ENCODE results near the gene NTHL1. TPM values are rescaled to one million over a fixed set of nuclear protein-coding genes. Genes with fewer than 3 reads are reported as not detected.
A peak's percentile ranks its signal among the peaks of the same experiment; 100 is the strongest.

Gene NTHL1
- total and polyA plus RNA-seq, 3 experiments from 2014 or later: 16.3 to 29.5 (median 28.7) TPM

- ChIA-PET CTCF (no interaction called here), POLR2A (no interaction called here)
- H3K36me3 Mint-ChIP-seq: peaks cover 0 to 58% (median 0%) of the 10 kb centered on the region in 3 donors
- no peak overlapping the region for H3K4me3 Mint-ChIP-seq
- Histone ChIP-seq H3K27me3 (ENCODE audit: insufficient read depth, low read length, poor library complexity, severe bottlenecking) (no peaks in the 10 kb centered on the region), H3K4me1 (ENCODE audit: insufficient read depth, low read length) (no peaks in the 10 kb centered on the region), H3K27ac (ENCODE audit: low read depth, low read length) (no peak overlapping the region), H3K4me3 (ENCODE audit: low read length) (no peak overlapping the region), H3K9me3 (ENCODE audit: low read length) (no peaks in the 10 kb centered on the region), H3K36me3 (ENCODE audit: insufficient read depth, low read length) (no peaks in the 10 kb centered on the region)
- no peak for DNase-seq
- peaks cover 0 to 3% (median 0%) of the 10 kb centered on the region in 3 donors for H3K4me1 Mint-ChIP-seq
- H3K27me3 Mint-ChIP-seq: peaks cover 0 to 1% of the 10 kb centered on the region in 2 donors
- H3K9me3 Mint-ChIP-seq: no peaks in the 10 kb centered on the region
- H3K27ac Mint-ChIP-seq: peak overlapping the region in 1 of 8 donors; percentile 60
Measured at GRCh38 chr16:2081201-2082084, 33.8 kb upstream of the NTHL1 start.

- ChIA-PET CTCF (no interaction called here), POLR2A (no interaction called here)
Measured at GRCh38 chr16:2079991-2080390, 32.4 kb upstream of the NTHL1 start.

GRCh38 chr16:2079311-2079800 is 31.7 kb upstream of the NTHL1 start:
- no peaks in the 10 kb centered on the region for H3K4me1 ChIP-seq (ENCODE audit: insufficient read depth, low read length)
- no peaks in the 10 kb centered on the region for H3K36me3 ChIP-seq (ENCODE audit: insufficient read depth, low read length)
- H3K27ac ChIP-seq (ENCODE audit: low read depth, low read length): no peak overlapping the region
- no peaks in the 10 kb centered on the region for H3K9me3 ChIP-seq (ENCODE audit: low read length)
- H3K4me1 Mint-ChIP-seq: peaks cover 0 to 3% (median 0%) of the 10 kb centered on the region in 3 donors
- peaks cover 0 to 64% (median 0%) of the 10 kb centered on the region in 3 donors for H3K36me3 Mint-ChIP-seq
- no peak overlapping the region for H3K4me3 Mint-ChIP-seq
- no peak overlapping the region for H3K4me3 ChIP-seq (ENCODE audit: low read length)
- CTCF ChIA-PET: no interaction called here
- peaks cover 0 to 1% of the 10 kb centered on the region in 2 donors for H3K27me3 Mint-ChIP-seq
- no peaks in the 10 kb centered on the region for H3K9me3 Mint-ChIP-seq
- no peak for DNase-seq
- H3K27ac Mint-ChIP-seq: no peak overlapping the region
- H3K27me3 ChIP-seq (ENCODE audit: insufficient read depth, low read length, poor library complexity, severe bottlenecking): no peaks in the 10 kb centered on the region
- POLR2A ChIA-PET: no interaction called here

More at GRCh38 chr16:2079991-2080390, 32.4 kb upstream of the NTHL1 start:
- Histone ChIP-seq H3K4me3 (ENCODE audit: low read length) (no peak overlapping the region), H3K27ac (ENCODE audit: low read depth, low read length) (no peak overlapping the region), H3K27me3 (ENCODE audit: insufficient read depth, low read length, poor library complexity, severe bottlenecking) (no peaks in the 10 kb centered on the region), H3K4me1 (ENCODE audit: insufficient read depth, low read length) (no peaks in the 10 kb centered on the region), H3K9me3 (ENCODE audit: low read length) (no peaks in the 10 kb centered on the region), H3K36me3 (ENCODE audit: insufficient read depth, low read length) (no peaks in the 10 kb centered on the region)
- DNase-seq: no peak
- Mint-ChIP-seq H3K4me1 (peaks cover 0 to 3% (median 0%) of the 10 kb centered on the region in 3 donors), H3K27ac (no peak overlapping the region), H3K27me3 (peaks cover 0 to 1% of the 10 kb centered on the region in 2 donors), H3K36me3 (peaks cover 0 to 59% (median 0%) of the 10 kb centered on the region in 3 donors), H3K9me3 (no peaks in the 10 kb centered on the region), H3K4me3 (no peak overlapping the region)

- Mint-ChIP-seq H3K9me3 (no peaks in the 10 kb centered on the region), H3K27ac (no peak overlapping the region), H3K27me3 (peaks cover 0 to 1% of the 10 kb centered on the region in 2 donors), H3K36me3 (peaks cover 0 to 67% (median 0%) of the 10 kb centered on the region in 3 donors), H3K4me1 (peaks cover 0 to 3% (median 0%) of the 10 kb centered on the region in 3 donors), H3K4me3 (no peak overlapping the region)
- no peaks in the 10 kb centered on the region for H3K36me3 ChIP-seq (ENCODE audit: insufficient read depth, low read length)
- H3K27ac ChIP-seq (ENCODE audit: low read depth, low read length): no peak overlapping the region
- H3K27me3 ChIP-seq (ENCODE audit: insufficient read depth, low read length, poor library complexity, severe bottlenecking): no peaks in the 10 kb centered on the region
- H3K9me3 ChIP-seq (ENCODE audit: low read length): no peaks in the 10 kb centered on the region
- no peak for DNase-seq
- no peak overlapping the region for H3K4me3 ChIP-seq (ENCODE audit: low read length)
- no peaks in the 10 kb centered on the region for H3K4me1 ChIP-seq (ENCODE audit: insufficient read depth, low read length)
- ChIA-PET CTCF (no interaction called here), POLR2A (no interaction called here)
Measured at GRCh38 chr16:2078691-2079090, 31.1 kb upstream of the NTHL1 start.

GRCh38 chr16:2078096-2078495 is 30.5 kb upstream of the NTHL1 start:
- Histone ChIP-seq H3K4me3 (ENCODE audit: low read length) (no peak overlapping the region), H3K9me3 (ENCODE audit: low read length) (no peaks in the 10 kb centered on the region), H3K27ac (ENCODE audit: low read depth, low read length) (no peak overlapping the region), H3K27me3 (ENCODE audit: insufficient read depth, low read length, poor library complexity, severe bottlenecking) (no peaks in the 10 kb centered on the region), H3K36me3 (ENCODE audit: insufficient read depth, low read length) (no peaks in the 10 kb centered on the region), H3K4me1 (ENCODE audit: insufficient read depth, low read length) (no peaks in the 10 kb centered on the region)
- POLR2A ChIA-PET: no interaction called here
- peaks cover 0 to 2% (median 0%) of the 10 kb centered on the region in 3 donors for H3K4me1 Mint-ChIP-seq
- H3K4me3 Mint-ChIP-seq: no peak overlapping the region
- H3K27me3 Mint-ChIP-seq: peaks cover 0 to 1% of the 10 kb centered on the region in 2 donors
- no peaks in the 10 kb centered on the region for H3K9me3 Mint-ChIP-seq
- H3K36me3 Mint-ChIP-seq: peaks cover 0 to 69% (median 0%) of the 10 kb centered on the region in 3 donors
- CTCF ChIA-PET: no interaction called here
- no peak for DNase-seq
- no peak overlapping the region for H3K27ac Mint-ChIP-seq

GRCh38 chr16:2077696-2078095 is 30.1 kb upstream of the NTHL1 start:
- ChIA-PET POLR2A (no interaction called here), CTCF (no interaction called here)
- Histone ChIP-seq H3K4me1 (ENCODE audit: insufficient read depth, low read length) (no peaks in the 10 kb centered on the region), H3K36me3 (ENCODE audit: insufficient read depth, low read length) (no peaks in the 10 kb centered on the region), H3K27ac (ENCODE audit: low read depth, low read length) (no peak overlapping the region), H3K27me3 (ENCODE audit: insufficient read depth, low read length, poor library complexity, severe bottlenecking) (no peaks in the 10 kb centered on the region), H3K4me3 (ENCODE audit: low read length) (no peak overlapping the region), H3K9me3 (ENCODE audit: low read length) (no peaks in the 10 kb centered on the region)
- no peak for DNase-seq
- Mint-ChIP-seq H3K36me3 (peaks cover 0 to 68% (median 0%) of the 10 kb centered on the region in 3 donors), H3K27ac (no peak overlapping the region), H3K9me3 (no peaks in the 10 kb centered on the region), H3K4me1 (no peaks in the 10 kb centered on the region), H3K4me3 (no peak overlapping the region), H3K27me3 (peaks cover 0 to 1% of the 10 kb centered on the region in 2 donors)

- Mint-ChIP-seq H3K4me3 (no peak overlapping the region), H3K9me3 (no peaks in the 10 kb centered on the region), H3K36me3 (peaks cover 0 to 69% (median 0%) of the 10 kb centered on the region in 3 donors), H3K27ac (no peak overlapping the region), H3K27me3 (peaks cover 0 to 1% of the 10 kb centered on the region in 2 donors), H3K4me1 (no peaks in the 10 kb centered on the region)
- no peak overlapping the region for H3K27ac ChIP-seq (ENCODE audit: low read depth, low read length)
- no peaks in the 10 kb centered on the region for H3K9me3 ChIP-seq (ENCODE audit: low read length)
- no peak for DNase-seq
- no peak overlapping the region for H3K4me3 ChIP-seq (ENCODE audit: low read length)
- no peaks in the 10 kb centered on the region for H3K36me3 ChIP-seq (ENCODE audit: insufficient read depth, low read length)
- H3K27me3 ChIP-seq (ENCODE audit: insufficient read depth, low read length, poor library complexity, severe bottlenecking): no peaks in the 10 kb centered on the region
- CTCF ChIA-PET: no interaction called here
- POLR2A ChIA-PET: interaction anchor here (0.6 kb wide), 1 partner anchor 30 kb away, joined by 3 read pairs; no protein-coding TSS in a partner anchor
- H3K4me1 ChIP-seq (ENCODE audit: insufficient read depth, low read length): no peaks in the 10 kb centered on the region
Measured at GRCh38 chr16:2077016-2077415, 29.4 kb upstream of the NTHL1 start.

- H3K36me3 Mint-ChIP-seq: peaks cover 0 to 70% (median 1%) of the 10 kb centered on the region in 3 donors
- H3K9me3 ChIP-seq (ENCODE audit: low read length): no peaks in the 10 kb centered on the region
- H3K9me3 Mint-ChIP-seq: no peaks in the 10 kb centered on the region
- ChIA-PET CTCF (no interaction called here), POLR2A (no interaction called here)
- no peak overlapping the region for H3K27ac ChIP-seq (ENCODE audit: low read depth, low read length)
- no peak overlapping the region for H3K4me3 ChIP-seq (ENCODE audit: low read length)
- H3K27me3 Mint-ChIP-seq: peaks cover 0 to 1% of the 10 kb centered on the region in 2 donors
- peak overlapping the region in 1 of 8 donors; percentile 36 for H3K27ac Mint-ChIP-seq
- no peaks in the 10 kb centered on the region for H3K4me1 Mint-ChIP-seq
- no peaks in the 10 kb centered on the region for H3K27me3 ChIP-seq (ENCODE audit: insufficient read depth, low read length, poor library complexity, severe bottlenecking)
- DNase-seq: no peak
- no peaks in the 10 kb centered on the region for H3K36me3 ChIP-seq (ENCODE audit: insufficient read depth, low read length)
- H3K4me3 Mint-ChIP-seq: peak overlapping the region in 1 of 7 donors; percentile 51
- H3K4me1 ChIP-seq (ENCODE audit: insufficient read depth, low read length): no peaks in the 10 kb centered on the region
Measured at GRCh38 chr16:2076072-2076865, 28.6 kb upstream of the NTHL1 start.
